Coronary artery (tissue), 2 donors: ENCODE data around the gene MMD2.
A peak's percentile ranks its signal among the peaks of the same experiment; 100 is the strongest.

Source experiments
- DNase-seq: peaks from one replicate; pipeline ENCODE4 v3.0.0-alpha.2; 2017; ENCODE audit warnings: low spot score
- H3K27ac ChIP-seq, 2 donors: fragments of 200-600 bp; sonication (generic); one replicate each; pipeline ENCODE4 v1.5.1; 2016 to 2019
- H3K4me3 ChIP-seq: fragments of 200-600 bp; sonication (generic); 2 replicates; pipeline ENCODE4 v1.5.1; 2016; ENCODE audit warnings: mild to moderate bottlenecking, moderate library complexity
- TF ChIP-seq, protein P1 (sequence below): fragments of 200-600 bp; sonication (generic); IDR thresholded peaks from one replicate; pipeline ENCODE4 v1.5.1; 2019; ENCODE audit warnings: antibody characterized with exemption

MMD2 gene

DNA sequence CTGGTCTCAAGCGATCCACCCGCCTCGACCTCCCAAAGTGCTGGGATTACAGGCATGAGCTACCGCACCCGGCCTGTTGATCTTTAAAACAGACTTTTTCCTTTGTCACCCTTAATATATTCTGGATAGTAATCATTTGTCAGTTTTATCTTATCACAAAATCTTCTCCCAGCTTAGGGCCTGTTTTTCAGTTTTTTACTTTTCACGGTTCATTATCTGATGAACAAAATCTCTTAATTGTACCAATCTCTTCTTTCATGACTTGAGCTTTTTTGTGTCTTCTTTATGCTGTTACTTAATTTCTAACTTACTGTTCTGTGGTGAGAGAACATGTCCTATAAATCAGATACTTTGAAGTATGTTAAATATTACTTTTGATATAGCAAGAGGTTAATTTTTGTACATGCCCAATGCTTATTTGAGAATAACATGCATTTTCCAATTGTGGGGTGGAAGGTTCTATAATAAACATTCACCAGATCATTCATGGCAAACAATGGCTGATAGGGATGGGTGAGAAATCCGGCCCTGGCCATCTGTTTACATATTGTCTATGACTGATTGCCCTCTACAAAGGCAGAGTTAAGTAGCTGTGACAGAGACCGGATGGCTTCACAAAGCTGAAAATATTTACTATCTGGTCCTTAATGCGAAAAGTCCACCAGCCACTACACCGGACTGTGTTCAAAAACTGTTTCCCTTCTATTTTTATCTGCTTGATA lies 102.5 kb downstream of the MMD2 start:
- no peak overlapping the region for H3K4me3 ChIP-seq
- peak; percentile 16 for DNase-seq
- TF ChIP-seq, protein P1, sequence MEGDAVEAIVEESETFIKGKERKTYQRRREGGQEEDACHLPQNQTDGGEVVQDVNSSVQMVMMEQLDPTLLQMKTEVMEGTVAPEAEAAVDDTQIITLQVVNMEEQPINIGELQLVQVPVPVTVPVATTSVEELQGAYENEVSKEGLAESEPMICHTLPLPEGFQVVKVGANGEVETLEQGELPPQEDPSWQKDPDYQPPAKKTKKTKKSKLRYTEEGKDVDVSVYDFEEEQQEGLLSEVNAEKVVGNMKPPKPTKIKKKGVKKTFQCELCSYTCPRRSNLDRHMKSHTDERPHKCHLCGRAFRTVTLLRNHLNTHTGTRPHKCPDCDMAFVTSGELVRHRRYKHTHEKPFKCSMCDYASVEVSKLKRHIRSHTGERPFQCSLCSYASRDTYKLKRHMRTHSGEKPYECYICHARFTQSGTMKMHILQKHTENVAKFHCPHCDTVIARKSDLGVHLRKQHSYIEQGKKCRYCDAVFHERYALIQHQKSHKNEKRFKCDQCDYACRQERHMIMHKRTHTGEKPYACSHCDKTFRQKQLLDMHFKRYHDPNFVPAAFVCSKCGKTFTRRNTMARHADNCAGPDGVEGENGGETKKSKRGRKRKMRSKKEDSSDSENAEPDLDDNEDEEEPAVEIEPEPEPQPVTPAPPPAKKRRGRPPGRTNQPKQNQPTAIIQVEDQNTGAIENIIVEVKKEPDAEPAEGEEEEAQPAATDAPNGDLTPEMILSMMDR, result no peak
- H3K27ac ChIP-seq, result no peak overlapping the region
